Measurements from ENCODE around the gene ANKRD13C. TPM values are rescaled to one million over a fixed set of nuclear protein-coding genes. Genes with fewer than 3 reads are reported as not detected.

ANKRD13C gene
- total RNA-seq, 1 experiment from 2014 or later: 20.6 TPM

- no TSS peak for BruUV-seq (replicated peaks)
- intact Hi-C loops (cut with micrococcal nuclease; ENCODE audit: unreplicated experiment): loop anchor here (5.0 kb wide), 1 partner anchor 35 kb away; the partner anchor contains the start of gene ANKRD13C
- Histone ChIP-seq H3K4me1 (ENCODE audit: insufficient read depth, low read length, poor library complexity, severe bottlenecking) (peaks cover 3% of the 10 kb centered on the region), H3K27me3 (replicated peaks; ENCODE audit: insufficient read depth, low read depth, low read length, poor library complexity) (no peaks in the 10 kb centered on the region), H3K4me3 (ENCODE audit: low read depth, low read length, poor library complexity, severe bottlenecking) (no peak overlapping the region), H3K27ac (ENCODE audit: low read depth, low read length, poor library complexity, severe bottlenecking) (no peak overlapping the region), H3K36me3 (ENCODE audit: insufficient read depth, low read length, poor library complexity, severe bottlenecking) (no peaks in the 10 kb centered on the region), H3K9me3 (ENCODE audit: low read depth, low read length, poor library complexity, severe bottlenecking) (no peaks in the 10 kb centered on the region)
- ChIA-PET CTCF (no interaction called here), POLR2A (ENCODE audit: low non-redundant PET) (no interaction called here)
- no peak for DNase-seq (ENCODE audit: low spot score)
- TF ChIP-seq EZH2 (IDR thresholded peaks at IDR 0.05; ENCODE audit: borderline replicate concordance, low read depth, low read length, poor library complexity, severe bottlenecking): no peak
Observed at GRCh38 chr1:70317087-70317486, 37.4 kb downstream of the ANKRD13C start.

DNA sequence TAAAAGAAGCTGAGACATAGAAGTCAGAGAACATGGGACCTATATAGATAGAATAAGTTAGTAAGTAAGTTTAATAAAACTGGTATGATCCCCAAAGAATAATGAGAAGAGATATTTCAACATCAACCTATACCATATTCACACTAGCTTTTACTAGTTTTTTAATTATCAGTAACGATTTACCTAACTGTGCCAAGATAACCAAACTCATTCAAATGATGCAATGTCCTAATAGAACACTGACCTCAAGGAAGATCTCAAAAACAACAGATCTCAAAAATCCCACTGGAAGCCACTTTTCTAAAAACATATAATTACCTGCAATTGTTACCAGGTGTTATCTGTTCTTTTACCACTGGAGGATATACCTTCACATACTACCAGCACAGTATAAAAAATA lies 38.7 kb downstream of the ANKRD13C start:
- H3K36me3 ChIP-seq (ENCODE audit: insufficient read depth, low read length, poor library complexity, severe bottlenecking): no peaks in the 10 kb centered on the region
- H3K9me3 ChIP-seq (ENCODE audit: low read depth, low read length, poor library complexity, severe bottlenecking): no peaks in the 10 kb centered on the region
- intact Hi-C loops (cut with micrococcal nuclease; ENCODE audit: unreplicated experiment): loop anchor here (5.0 kb wide), 1 partner anchor 37 kb away; the partner anchor contains the start of gene ANKRD13C
- no peak for DNase-seq (ENCODE audit: low spot score)
- ChIA-PET POLR2A (ENCODE audit: low non-redundant PET) (no interaction called here), CTCF (no interaction called here)
- H3K4me1 ChIP-seq (ENCODE audit: insufficient read depth, low read length, poor library complexity, severe bottlenecking): peaks cover 3% of the 10 kb centered on the region
- H3K27ac ChIP-seq (ENCODE audit: low read depth, low read length, poor library complexity, severe bottlenecking): no peak overlapping the region
- H3K27me3 ChIP-seq (replicated peaks; ENCODE audit: insufficient read depth, low read depth, low read length, poor library complexity): no peaks in the 10 kb centered on the region
- TF ChIP-seq EZH2 (IDR thresholded peaks at IDR 0.05; ENCODE audit: borderline replicate concordance, low read depth, low read length, poor library complexity, severe bottlenecking): no peak
- no peak for TF ChIP-seq CTCF (conservative IDR thresholded peaks at IDR 0.05; ENCODE audit: low read depth, low read length)
- H3K4me3 ChIP-seq (ENCODE audit: low read depth, low read length, poor library complexity, severe bottlenecking): no peak overlapping the region
- BruUV-seq (replicated peaks): no TSS peak

GRCh38 chr1:70314706-70315304 lies 39.7 kb downstream of the ANKRD13C start:
- BruUV-seq (replicated peaks): no TSS peak
- Histone ChIP-seq H3K27ac (ENCODE audit: low read depth, low read length, poor library complexity, severe bottlenecking) (no peak overlapping the region), H3K36me3 (ENCODE audit: insufficient read depth, low read length, poor library complexity, severe bottlenecking) (no peaks in the 10 kb centered on the region), H3K27me3 (replicated peaks; ENCODE audit: insufficient read depth, low read depth, low read length, poor library complexity) (no peaks in the 10 kb centered on the region), H3K4me3 (ENCODE audit: low read depth, low read length, poor library complexity, severe bottlenecking) (no peak overlapping the region), H3K9me3 (ENCODE audit: low read depth, low read length, poor library complexity, severe bottlenecking) (no peaks in the 10 kb centered on the region), H3K4me1 (ENCODE audit: insufficient read depth, low read length, poor library complexity, severe bottlenecking) (peaks cover 3% of the 10 kb centered on the region)
- CTCF ChIA-PET: no interaction called here
- POLR2A ChIA-PET (ENCODE audit: low non-redundant PET): interaction anchor here (0.6 kb wide), 1 partner anchor 38 kb away, joined by 4 read pairs; no protein-coding TSS in a partner anchor
- TF ChIP-seq CTCF (conservative IDR thresholded peaks at IDR 0.05; ENCODE audit: low read depth, low read length) (0 out of 2 replicates have a peak, but pooled peaks have one; percentile 17), EZH2 (IDR thresholded peaks at IDR 0.05; ENCODE audit: borderline replicate concordance, low read depth, low read length, poor library complexity, severe bottlenecking) (no peak)
- DNase-seq (ENCODE audit: low spot score): peak; percentile 17
- intact Hi-C loops (cut with micrococcal nuclease; ENCODE audit: unreplicated experiment): loop anchor here (5.0 kb wide), 1 partner anchor 37 kb away; the partner anchor contains the start of gene ANKRD13C

DNA sequence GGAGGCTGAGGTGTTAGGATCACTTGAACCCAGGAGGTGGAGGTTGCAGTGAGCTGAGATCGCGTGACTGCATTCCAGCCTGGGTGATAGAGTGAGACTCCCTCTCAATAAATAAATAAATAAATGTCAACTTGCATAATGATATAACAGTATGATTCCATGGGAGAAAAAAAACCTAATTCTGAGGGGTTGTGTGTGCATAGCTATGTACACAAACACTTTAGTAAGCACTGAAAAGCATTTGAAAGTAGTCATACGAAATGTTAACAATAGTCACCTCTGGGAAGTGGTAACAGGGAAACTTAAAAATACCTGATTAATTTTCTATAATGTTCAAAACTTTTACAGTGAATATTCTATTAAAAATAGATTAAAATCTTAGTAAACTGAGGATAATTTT lies 43.2 kb downstream of the ANKRD13C start:
- no TSS peak for BruUV-seq (replicated peaks)
- intact Hi-C loops (cut with micrococcal nuclease; ENCODE audit: unreplicated experiment): no loop called here
- POLR2A ChIA-PET (ENCODE audit: low non-redundant PET): no interaction called here
- CTCF ChIA-PET: no interaction called here
- no peaks in the 10 kb centered on the region for H3K4me1 ChIP-seq (ENCODE audit: insufficient read depth, low read length, poor library complexity, severe bottlenecking)
- H3K36me3 ChIP-seq (ENCODE audit: insufficient read depth, low read length, poor library complexity, severe bottlenecking): no peaks in the 10 kb centered on the region
- no peaks in the 10 kb centered on the region for H3K27me3 ChIP-seq (replicated peaks; ENCODE audit: insufficient read depth, low read depth, low read length, poor library complexity)
- H3K27ac ChIP-seq (ENCODE audit: low read depth, low read length, poor library complexity, severe bottlenecking): no peak overlapping the region
- H3K4me3 ChIP-seq (ENCODE audit: low read depth, low read length, poor library complexity, severe bottlenecking): no peak overlapping the region
- no peak for DNase-seq (ENCODE audit: low spot score)
- no peaks in the 10 kb centered on the region for H3K9me3 ChIP-seq (ENCODE audit: low read depth, low read length, poor library complexity, severe bottlenecking)
- TF ChIP-seq EZH2 (IDR thresholded peaks at IDR 0.05; ENCODE audit: borderline replicate concordance, low read depth, low read length, poor library complexity, severe bottlenecking) (no peak), CTCF (conservative IDR thresholded peaks at IDR 0.05; ENCODE audit: low read depth, low read length) (no peak)

Measured in A673 (cell line).